Right lobe of liver (tissue), 4 donors: ENCODE data around the gene PTGES2.

Experiments used
- CTCF ChIP-seq, 4 donors: fragments of 200-600 bp in 3 of 4; fragments of 450-650 bp in 1 of 4; IDR thresholded peaks; one replicate each; pipeline versions ENCODE4 v1.5.1 to v1.8.0; 2016 to 2022; ENCODE audit warnings: antibody characterized with exemption in 4 of 4, mild to moderate bottlenecking in 2 of 4
- POLR2A ChIP-seq: fragments of 450-650 bp; IDR thresholded peaks from one replicate; pipeline ENCODE4 v1.6.1; 2017; ENCODE audit warnings: antibody characterized with exemption, mild to moderate bottlenecking
- donor health status: DM: no; HTN: no; CAD: no.
- donor health status: DM: no; HTN: no; CAD: no.
- donor health status: DM: no; HTN: yes; CAD: no.

GRCh38 chr9:128114326-128115186 lies 13.0 kb downstream of the PTGES2 start:
- TF ChIP-seq CTCF (IDR thresholded peaks at IDR 0.05) (no peak), POLR2A (no peak)
